Heart right ventricle (tissue), 16 donors: ENCODE results near the gene COL10A1. TPM values are rescaled to one million over a fixed set of nuclear protein-coding genes. Genes with fewer than 3 reads are reported as not detected.

ENCODE experiments used
- ATAC-seq, 8 donors: fragments of 200-7000 bp; cut with Tn5 transposase; one replicate each; pipeline ENCODE4 v1.9.1; 2020; ENCODE audit warnings: mild to moderate bottlenecking in 8 of 8, moderate library complexity in 8 of 8, moderate number of reproducible peaks in 1 of 8
- DNase-seq, 2 donors: peaks; one replicate each; pipeline ENCODE4 v3.0.0-alpha.2; 2020
- H3K27ac ChIP-seq, 10 donors: fragments of 200-600 bp; sonication (generic) in 2 of 10; one replicate each; pipeline versions ENCODE4 v1.5.0 to v1.8.0; 2020 to 2022; ENCODE audit warnings: mild to moderate bottlenecking in 3 of 10
- H3K27me3 ChIP-seq, 7 donors: fragments of 200-600 bp; one replicate each; pipeline ENCODE4 v1.8.0; 2021 to 2022; ENCODE audit warnings: mild to moderate bottlenecking in 2 of 7
- H3K36me3 ChIP-seq, 9 donors: fragments of 200-600 bp; sonication (generic) in 1 of 9; one replicate each; pipeline versions ENCODE4 v1.5.0 to v1.8.0; 2020 to 2022; ENCODE audit warnings: mild to moderate bottlenecking in 2 of 9
- H3K4me1 ChIP-seq, 9 donors: fragments of 200-600 bp; sonication (generic) in 1 of 9; one replicate each; pipeline versions ENCODE4 v1.5.0 to v1.8.0; 2020 to 2022; ENCODE audit warnings: mild to moderate bottlenecking in 4 of 9
- H3K4me3 ChIP-seq, 10 donors: fragments of 200-600 bp; sonication (generic) in 2 of 10; one replicate each; pipeline versions ENCODE4 v1.5.0 to v1.8.0; 2020 to 2022; ENCODE audit warnings: mild to moderate bottlenecking in 7 of 10, moderate library complexity in 2 of 10
- H3K9me3 ChIP-seq, 11 donors: fragments of 200-600 bp in 10 of 11; sonication (generic) in 2 of 11; one replicate each; pipeline versions ENCODE4 v1.5.0 to v1.8.0; 2013 to 2022; ENCODE audit warnings: mild to moderate bottlenecking in 2 of 11, control low read depth in 1 of 11, moderate library complexity in 1 of 11
- CTCF ChIP-seq, 9 donors: fragments of 200-600 bp; sonication (generic) in 2 of 9; IDR thresholded peaks; one replicate each; pipeline versions ENCODE4 v1.5.0 to v1.8.0; 2021 to 2022; ENCODE audit warnings: antibody characterized with exemption in 9 of 9, mild to moderate bottlenecking in 5 of 9, moderate library complexity in 1 of 9
- WGBS, 2 donors: extraction: QIAGEN DNeasy Blood & Tissue Kit; methylation state at CpG; one replicate each; pipeline ENCODE4 v1.1.7; 2013; ENCODE audit warnings: inconsistent platforms in 1 of 2; 5-methylcytosine and 5-hydroxymethylcytosine counted together
- intact Hi-C, 10 donors: fragments of 100-400 bp; cut with DNase I; formaldehyde crosslinking; loops; one replicate each; pipeline versions ENCODE4 v1.11.1 to v1.14.2; 2022
- polyA plus RNA-seq, 2 donors: library from polyadenylated mRNA; stranded (reverse); fragments of 200-250 nt; gene quantifications; one replicate each; pipeline ENCODE4 v1.2.3, GENCODE V29; 2013
- total RNA-seq, 10 donors: library from RNA; stranded (reverse); fragmentation: NEBNext Ultra II Directional in 3 of 10; extraction: Animal tissue kit (Norgen Biotek cat#: 25700) in 3 of 10; gene quantifications; one replicate each; pipeline versions ENCODE4 v1.2.1 to v1.2.4, GENCODE V29; 2021 to 2023
- donor health status: Arrhythmogenic right ventricular cardiomyopathy.
- donor health status: ischemic (EF 13 %, LVEDD 7.1; RV severe dilation, severe dysfunction).
- donor health status: healthy with polysubstance abuse.
- donor health status: DM: no; HTN: yes; CAD: no.
- donor health status: DM: no; HTN: no; CAD: no.
- donor health status: ischemic (EF 25% LVEDD 6.9; RV normal size, moderate dysfunction).
- donor health status: ischemic (EF 25% LVEDD 5.7; RV mildly dilated, moderate dysfunction).
- donor health status: healthy.
- donor health status: DM: yes; HTN: yes; CAD: no.
- donor health status: Ischemic cardiomyopathy.
- donor health status: ischemic (EF 35%, LVEDD 5.7; RV mildly dilated, moderate dysfunction).
- donor health status: nonischemic (EF 11% LVEDD 7.7; RV severe dilation, severe dysfunction).
- donor health status: DM: yes; HTN: yes; CAD: no.
- donor health status: PGD.
- donor health status: ischemic (EF 29% LVEDD 5.4; RV normal size, mild dysfunction).
- donor health status: nonischemic (EF 23%, LVEDD 6.1; RV moderate dilation, normal function).

The COL10A1 gene
- total and polyA plus RNA-seq, 12 donors, result 0.01 to 3.1 (median 0.15) TPM; not detected in 5

- Histone ChIP-seq H3K27me3 (no peaks in the 10 kb centered on the region), H3K9me3 (no peaks in the 10 kb centered on the region), H3K36me3 (no peaks in the 10 kb centered on the region), H3K4me3 (no peak overlapping the region), H3K4me1 (peaks cover 0 to 6% (median 0%) of the 10 kb centered on the region in 9 donors), H3K27ac (no peak overlapping the region)
- ATAC-seq (no peak), DNase-seq (no peak)
- TF ChIP-seq CTCF (IDR thresholded peaks at IDR 0.05), result no peak
- intact Hi-C loops, result no loop called here
- 99% methylated on average over 3 of the region's 3 CpGs for WGBS, 2 donors
These were observed 47.0 kb downstream of the COL10A1 start for GRCh38 chr6:116078945-116079344.

- H3K27me3 ChIP-seq, result no peaks in the 10 kb centered on the region
- intact Hi-C loops, result no loop called here
- H3K9me3 ChIP-seq, result no peaks in the 10 kb centered on the region
- WGBS, 2 donors, result 72 to 76% methylated on average over 3 of the region's 3 CpGs
- H3K4me1 ChIP-seq, result peaks cover 0 to 10% (median 0%) of the 10 kb centered on the region in 9 donors
- no peak overlapping the region for H3K4me3 ChIP-seq
- ATAC-seq (no peak), DNase-seq (no peak)
- TF ChIP-seq CTCF (IDR thresholded peaks at IDR 0.05), result no peak
- no peaks in the 10 kb centered on the region for H3K36me3 ChIP-seq
- H3K27ac ChIP-seq, result no peak overlapping the region
These were observed 47.4 kb downstream of the COL10A1 start for GRCh38 chr6:116078522-116078921.

GRCh38 chr6:116074732-116075390, 51.1 kb downstream of the COL10A1 start:
- ATAC-seq, result peak in 5 of 8 donors; percentile 27 to 61 (median 46)
- WGBS, 2 donors, result 90 to 98% methylated on average over 2 of the region's 2 CpGs
- no peak overlapping the region for H3K27ac ChIP-seq
- H3K4me1 ChIP-seq, result peaks cover 0 to 12% (median 0%) of the 10 kb centered on the region in 9 donors
- H3K4me3 ChIP-seq, result no peak overlapping the region
- no peak for TF ChIP-seq CTCF (IDR thresholded peaks at IDR 0.05)
- DNase-seq, result no peak
- no peaks in the 10 kb centered on the region for H3K36me3 ChIP-seq
- no peaks in the 10 kb centered on the region for H3K9me3 ChIP-seq
- intact Hi-C loops, result no loop called here
- H3K27me3 ChIP-seq, result no peaks in the 10 kb centered on the region

- intact Hi-C loops, result no loop called here
These were observed 52.0 kb downstream of the COL10A1 start for GRCh38 chr6:116073765-116074440.

More at GRCh38 chr6:116073765-116074440, 52.0 kb downstream of the COL10A1 start:
- TF ChIP-seq CTCF (IDR thresholded peaks at IDR 0.05), result no peak
- H3K4me1 ChIP-seq, result peaks cover 0 to 12% (median 0%) of the 10 kb centered on the region in 9 donors
- H3K27me3 ChIP-seq, result no peaks in the 10 kb centered on the region
- H3K9me3 ChIP-seq, result no peaks in the 10 kb centered on the region
- no peaks in the 10 kb centered on the region for H3K36me3 ChIP-seq
- DNase-seq, result no peak
- H3K27ac ChIP-seq, result no peak overlapping the region
- ATAC-seq, result no peak
- H3K4me3 ChIP-seq, result no peak overlapping the region
- WGBS, 2 donors, result 63 to 72% methylated on average over 2 of the region's 2 CpGs
